Erythroblast (primary cell): ENCODE measurements around the gene SAXO2.
"Not testable (repeated sequence)": the region's sequence is repeated elsewhere in the genome, so short reads cannot be mapped to it uniquely, and the experiment has no call there.

Source experiments
- DNase-seq, 2 experiments: peaks; one replicate each; lab custom pipeline; 2025; lab: John Stamatoyannopoulos, UW
- GATA1 ChIP-seq: IDR thresholded peaks from 2 replicates; pipeline ENCODE4 v1.6.1; 2011; ENCODE audit warnings: low read depth, mild to moderate bottlenecking, control low read depth, low read length, moderate library complexity
- POLR2A ChIP-seq: IDR thresholded peaks from 2 replicates; pipeline ENCODE4 v1.6.1; 2011; ENCODE audit warnings: mild to moderate bottlenecking, low read length

The SAXO2 gene

DNA sequence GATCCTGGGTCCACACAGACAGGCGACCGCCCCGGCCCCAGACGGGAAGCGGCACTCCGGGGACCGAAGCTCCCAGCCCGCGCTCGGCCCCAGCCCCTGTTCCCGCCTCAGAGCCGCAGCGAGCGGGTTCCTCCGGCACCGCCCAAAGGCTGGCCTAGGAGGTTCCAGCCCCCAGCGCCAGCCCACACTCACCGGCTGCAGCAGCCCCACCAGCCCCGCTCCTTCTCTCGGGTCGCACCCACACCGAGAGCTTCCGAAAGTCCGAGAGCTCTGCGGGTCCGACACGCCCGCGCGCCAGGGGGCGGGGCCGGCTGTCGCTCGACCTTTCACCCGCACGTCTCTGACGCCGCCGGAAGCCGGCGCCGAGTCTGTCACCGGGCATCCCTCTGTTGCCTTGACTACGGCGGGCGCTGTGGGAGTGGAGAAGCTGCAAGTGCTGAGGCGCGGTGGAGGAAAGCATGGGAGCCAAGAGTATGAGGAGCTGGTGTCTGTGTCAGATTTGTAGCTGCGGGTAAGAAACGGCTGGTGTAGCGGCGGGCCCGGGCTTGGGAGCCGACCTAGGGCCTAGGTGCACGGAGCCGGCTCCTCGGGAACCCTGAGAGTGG lies at the start of gene SAXO2, which contains the start of gene EFL1:
TSS of gene SAXO2 (plus strand) at position 397 of the 605 bp plus-strand sequence. CDS start at position 459, 62 bp downstream.
TSS of gene EFL1 (minus strand) at position 313 of the 605 bp plus-strand sequence. CDS start 956 bp downstream, outside the sequence.
- DNase-seq: peak; percentile 93 to 95
- TF ChIP-seq POLR2A (peak; percentile 66), GATA1 (no peak)

DNA sequence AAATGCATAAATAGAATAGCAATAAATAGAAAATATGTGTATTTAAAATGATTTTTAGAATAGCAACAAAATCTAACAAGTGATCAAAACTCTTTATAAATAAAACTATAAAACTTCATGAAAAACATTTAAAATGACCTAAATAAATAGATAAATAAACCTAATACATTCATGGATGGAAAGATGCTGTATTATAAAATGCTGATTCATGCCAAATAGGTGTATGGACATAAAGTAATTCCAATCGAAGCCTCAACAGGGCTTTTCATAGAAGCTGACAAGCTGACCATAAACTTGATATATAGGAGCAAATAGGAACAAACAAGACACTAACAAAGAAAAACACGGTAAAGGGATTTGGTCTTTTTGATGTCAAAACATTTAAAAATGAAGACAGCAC lies 46.5 kb upstream of the SAXO2 start:
- not testable (repeated sequence) for DNase-seq

DNA sequence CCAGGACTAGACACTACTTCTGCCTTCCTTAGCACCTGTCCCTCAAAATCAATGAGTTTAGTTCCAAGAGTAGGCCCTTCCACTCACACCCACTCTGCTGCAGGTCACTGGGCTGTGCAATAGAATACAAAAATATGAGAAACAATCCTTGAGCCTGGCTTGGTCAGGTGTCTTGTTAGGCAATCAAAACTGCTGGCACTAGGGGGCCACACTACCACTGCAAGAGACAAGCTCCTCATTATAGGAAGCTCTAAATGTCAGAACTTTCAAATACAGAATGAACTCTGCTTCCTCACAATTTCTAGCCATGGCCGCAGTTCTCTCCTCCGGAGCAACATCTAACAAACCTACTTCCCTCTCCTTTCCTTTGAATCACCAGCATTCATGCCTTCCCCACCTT lies 41.1 kb upstream of the SAXO2 start:
- DNase-seq: peak; percentile 56 to 62

GRCh38 chr15:82228750-82229149 lies 33.9 kb upstream of the SAXO2 start:
- no peak for TF ChIP-seq POLR2A
- no peak for TF ChIP-seq GATA1
- no peak for DNase-seq

GRCh38 chr15:82231233-82231632 lies 31.4 kb upstream of the SAXO2 start:
- TF ChIP-seq POLR2A (no peak), GATA1 (no peak)
- no peak for DNase-seq

- DNase-seq: peak; percentile 29 to 66
- no peak for TF ChIP-seq POLR2A
- no peak for TF ChIP-seq GATA1
Measured at GRCh38 chr15:82231842-82232241, 30.8 kb upstream of the SAXO2 start.

DNA sequence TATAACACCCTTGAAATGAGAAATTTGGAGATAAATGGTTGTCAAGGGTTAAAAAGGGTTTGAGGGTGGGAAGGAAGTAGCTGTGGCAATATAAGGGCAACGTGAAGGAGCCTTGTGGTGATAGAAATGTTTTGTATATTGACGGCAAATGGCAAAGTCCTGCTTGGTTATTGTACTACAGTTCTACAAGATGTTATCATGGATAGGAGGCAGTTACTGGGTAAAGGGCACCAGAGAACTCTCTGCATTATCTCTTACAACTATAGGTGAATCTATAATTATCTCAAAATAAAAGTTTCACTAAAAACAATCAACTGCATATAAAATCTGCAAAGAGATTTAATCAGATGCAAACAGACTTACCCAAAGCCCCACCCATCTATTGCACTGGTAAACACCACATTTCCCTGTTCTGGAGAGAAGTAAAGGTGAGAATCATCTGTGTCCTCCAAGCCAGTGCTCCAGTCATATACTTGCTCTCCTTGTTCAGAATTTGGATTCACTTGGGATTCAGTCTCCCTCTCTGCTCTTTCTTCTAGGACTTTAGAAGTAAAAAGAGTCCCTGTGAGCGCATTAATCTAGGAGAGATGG lies 24.6 kb upstream of the SAXO2 start:
- not testable (repeated sequence) for DNase-seq

- TF ChIP-seq POLR2A (no peak), GATA1 (no peak)
- no peak for DNase-seq
Measured at GRCh38 chr15:82239685-82240391, 22.8 kb upstream of the SAXO2 start.

- not testable (repeated sequence) for DNase-seq
Measured at GRCh38 chr15:82241836-82242499, 20.6 kb upstream of the SAXO2 start.

DNA sequence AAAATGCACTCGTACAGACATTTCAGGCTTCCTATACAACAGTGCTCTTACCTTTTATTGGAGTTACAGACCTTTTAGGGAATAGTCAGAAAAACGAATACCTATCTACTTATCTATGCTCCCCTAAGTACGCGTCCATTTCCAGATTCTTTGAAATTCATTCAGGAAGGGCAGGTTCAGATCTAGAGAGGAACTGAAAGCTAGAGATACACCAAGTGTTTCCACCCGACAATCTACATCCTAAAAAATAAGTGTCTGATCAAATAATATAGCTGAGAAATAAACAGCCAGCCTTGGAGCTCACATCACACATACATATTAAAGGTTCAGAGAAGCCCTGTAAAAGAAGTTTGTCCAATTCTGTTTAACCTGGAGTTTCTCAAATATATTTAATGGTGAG lies 19.0 kb upstream of the SAXO2 start:
- not testable (repeated sequence) for DNase-seq

DNA sequence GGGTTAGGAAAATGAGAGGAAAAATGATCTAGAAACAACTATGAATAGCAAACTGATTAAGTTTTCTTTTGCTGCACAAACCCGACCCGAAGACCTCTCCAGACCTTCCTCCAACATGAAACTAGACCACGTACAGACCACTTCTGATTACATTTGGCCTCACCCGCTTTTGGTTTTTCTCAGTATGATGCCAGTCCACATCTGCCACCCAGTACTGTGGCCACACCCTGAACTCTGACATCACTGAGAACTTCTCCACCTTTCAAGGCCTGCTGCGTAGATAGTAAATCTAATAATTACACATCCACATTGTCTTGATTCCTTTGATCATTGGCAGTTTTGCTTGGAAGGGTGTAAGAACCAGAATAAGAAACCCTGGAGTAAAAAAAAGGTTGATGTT lies 16.7 kb upstream of the SAXO2 start:
- not testable (repeated sequence) for DNase-seq

DNA sequence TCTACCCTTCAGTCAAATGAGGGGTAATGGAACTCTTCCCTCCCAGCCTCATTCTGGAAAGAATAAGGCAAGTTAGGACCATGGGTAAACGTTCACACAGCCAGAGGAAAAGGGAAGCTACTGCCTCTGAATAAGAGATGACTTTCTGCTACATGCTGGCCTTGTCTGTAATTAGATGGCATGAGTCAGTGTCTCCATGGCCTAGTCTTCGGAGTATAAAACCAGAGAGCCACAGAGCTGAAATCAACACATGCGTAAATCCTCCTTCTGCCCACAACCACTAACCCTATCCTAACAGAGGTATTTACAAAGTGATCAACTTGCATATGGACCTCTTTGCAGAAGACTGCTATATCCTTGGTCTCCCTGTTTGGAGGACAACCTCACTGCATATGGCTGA lies 14.4 kb upstream of the SAXO2 start:
- DNase-seq: not testable (repeated sequence)

GRCh38 chr15:82261566-82262421 lies 824 bp upstream of the SAXO2 start:
- DNase-seq: peak; percentile 75 to 82

- TF ChIP-seq POLR2A (no peak), GATA1 (no peak)
- peak in 1 of 2 experiments; percentile 20 for DNase-seq
Measured at GRCh38 chr15:82263350-82263749, 732 bp downstream of the SAXO2 start.

- peak; percentile 45 to 74 for DNase-seq
Measured at GRCh38 chr15:82267137-82267536, 4.5 kb downstream of the SAXO2 start.

DNA sequence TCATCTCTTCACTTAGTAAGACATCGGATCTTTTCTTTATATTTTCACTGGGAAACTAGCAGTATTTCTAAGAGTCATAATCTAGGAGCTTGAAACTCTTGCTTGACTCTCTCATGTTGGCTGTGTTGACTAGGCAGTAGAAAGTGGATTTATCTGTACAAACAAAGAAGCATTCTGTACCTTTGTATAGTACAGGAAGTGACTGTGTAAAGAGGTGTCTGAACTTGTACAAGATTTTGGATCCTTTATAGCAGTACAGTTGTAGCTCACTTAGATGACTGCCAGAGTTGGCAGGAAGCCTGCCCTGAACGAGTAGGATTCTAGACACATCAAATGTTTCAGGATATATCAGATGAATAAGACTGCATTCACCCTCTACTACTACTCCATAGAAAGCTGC lies 5.8 kb downstream of the SAXO2 start:
- not testable (repeated sequence) for DNase-seq
